Activated CD8-positive, alpha-beta memory T cell treated with anti-CD3 and anti-CD28 coated beads, Interleukin-2, amount 50 U/mL, for 1 hour (primary cell): ENCODE data around the gene YIPF7.

Experiments used
- DNase-seq: peaks from one replicate; pipeline ENCODE4 v3.0.0-alpha.2; 2020; ENCODE audit errors: extremely low read depth

The YIPF7 gene

DNA sequence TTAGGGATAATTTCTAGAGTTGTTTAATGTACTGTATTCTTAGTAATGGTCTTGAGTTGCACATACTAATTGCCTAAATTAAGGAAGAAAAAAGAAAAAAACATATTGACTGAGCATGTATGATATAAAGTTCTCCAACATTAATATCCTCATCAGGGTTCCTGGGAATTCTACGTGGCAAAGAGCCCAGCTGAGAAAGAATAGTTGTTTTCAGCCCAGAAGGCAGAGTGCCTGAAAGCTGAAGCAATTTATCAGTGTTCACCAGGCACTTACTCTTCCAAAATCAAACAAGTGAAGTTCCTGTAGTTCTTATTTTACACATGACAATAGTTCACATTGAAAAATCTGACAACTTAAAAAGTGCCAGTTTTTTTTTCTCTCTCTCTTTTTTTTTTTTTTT, 27.7 kb downstream of the YIPF7 start:
- no peak for DNase-seq

DNA sequence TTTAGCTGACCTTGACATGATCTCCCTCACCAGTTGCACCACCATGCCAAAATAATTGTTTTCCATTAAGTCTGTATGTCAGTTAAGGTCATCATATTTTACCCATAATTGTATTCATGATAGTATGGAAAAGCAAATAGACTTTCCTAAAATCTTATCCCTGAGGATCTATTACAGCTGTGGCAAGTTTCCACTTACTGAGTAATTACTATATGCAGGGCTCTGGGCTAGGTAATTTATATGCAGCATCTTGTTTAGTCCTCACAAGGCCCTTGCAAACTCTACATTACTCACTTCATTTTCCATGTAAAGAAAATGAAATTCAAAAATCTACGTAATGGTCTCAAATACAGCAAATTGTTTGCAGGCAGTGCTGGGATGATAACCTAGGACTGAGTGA, 34.8 kb downstream of the YIPF7 start:
- DNase-seq = no peak

- DNase-seq = no peak
Observed at GRCh38 chr4:44583393-44583792, 68.0 kb downstream of the YIPF7 start.

- DNase-seq = no peak
Observed at GRCh38 chr4:44580231-44580630, 71.2 kb downstream of the YIPF7 start.

DNA sequence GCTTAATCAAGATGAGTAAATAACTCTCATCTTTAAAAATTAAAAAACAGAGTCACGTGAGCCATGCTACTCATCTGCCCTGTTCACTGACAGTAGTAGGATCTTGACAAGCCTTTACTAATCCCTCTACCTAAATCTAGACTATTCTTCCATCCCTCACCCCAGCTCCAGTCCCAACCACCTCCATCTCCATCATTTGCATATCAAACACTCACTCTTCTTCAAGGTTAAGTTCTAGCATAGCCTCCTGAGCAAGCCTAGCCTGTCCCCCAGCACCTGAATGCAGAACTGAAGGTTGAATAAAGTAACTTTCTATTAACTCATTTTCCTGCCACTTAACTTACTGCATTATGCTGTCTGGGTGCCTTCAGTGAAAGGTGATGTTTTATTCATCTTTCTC, 72.5 kb downstream of the YIPF7 start:
- DNase-seq = no peak
